Heart left ventricle (tissue), 16 donors: Measurements from ENCODE around the gene PWP1. TPM values are rescaled to one million over a fixed set of nuclear protein-coding genes. Genes with fewer than 3 reads are reported as not detected.

Experiments
- ATAC-seq, 4 donors: fragments of 200-7000 bp; cut with Tn5 transposase; one replicate each; pipeline ENCODE4 v1.9.1; 2020 to 2022; ENCODE audit warnings: moderate library complexity in 4 of 4, mild to moderate bottlenecking in 3 of 4, moderate number of reproducible peaks in 1 of 4
- DNase-seq, 5 donors: peaks; one replicate each; pipeline ENCODE4 v3.0.0-alpha.2; 2020
- H3K27ac ChIP-seq, 12 donors: fragments of 200-600 bp; sonication (generic) in 4 of 12; one replicate each; pipeline versions ENCODE4 v1.5.0 to v1.8.0; 2016 to 2022; ENCODE audit warnings: mild to moderate bottlenecking in 2 of 12
- H3K27me3 ChIP-seq, 9 donors: fragments of 200-600 bp; sonication (generic) in 2 of 9; one replicate each; pipeline versions ENCODE4 v1.5.1 to v1.8.0; 2016 to 2022; ENCODE audit warnings: mild to moderate bottlenecking in 3 of 9
- H3K36me3 ChIP-seq, 9 donors: fragments of 200-600 bp; sonication (generic) in 2 of 9; one replicate each; pipeline versions ENCODE4 v1.5.0 to v1.8.0; 2018 to 2022; ENCODE audit warnings: mild to moderate bottlenecking in 2 of 9
- H3K4me1 ChIP-seq, 12 donors: fragments of 200-600 bp; sonication (generic) in 4 of 12; one replicate each; pipeline versions ENCODE4 v1.5.0 to v1.8.0; 2016 to 2022; ENCODE audit warnings: mild to moderate bottlenecking in 3 of 12
- H3K4me3 ChIP-seq, 12 donors: fragments of 200-600 bp; sonication (generic) in 4 of 12; one replicate each; pipeline versions ENCODE4 v1.5.0 to v1.8.0; 2017 to 2022; ENCODE audit warnings: mild to moderate bottlenecking in 9 of 12, moderate library complexity in 4 of 12
- H3K9me3 ChIP-seq, 12 donors: fragments of 200-600 bp; sonication (generic) in 4 of 12; one replicate each; pipeline versions ENCODE4 v1.5.0 to v1.8.0; 2016 to 2022; ENCODE audit warnings: mild to moderate bottlenecking in 1 of 12
- POLR2A ChIP-seq, 2 donors: fragments of 450-650 bp; IDR thresholded peaks; one replicate each; pipeline ENCODE4 v1.6.1; 2017; ENCODE audit warnings: antibody characterized with exemption in 2 of 2, mild to moderate bottlenecking in 2 of 2, moderate library complexity in 2 of 2
- WGBS, 4 donors: extraction: QIAGEN DNeasy Blood & Tissue Kit in 2 of 4; methylation state at CpG; one replicate each; pipeline versions ENCODE4 v1.1.5 to v1.1.7; 2013 to 2018; 5-methylcytosine and 5-hydroxymethylcytosine counted together
- intact Hi-C, 10 donors: fragments of 100-400 bp; cut with DNase I; formaldehyde crosslinking; loops; one replicate each; pipeline versions ENCODE4 v1.11.1 to v1.14.2; 2022
- polyA plus RNA-seq, 2 donors: library from polyadenylated mRNA; stranded (reverse); fragments of 200-250 nt; gene quantifications; one replicate each; pipeline ENCODE4 v1.2.3, GENCODE V29; 2013
- total RNA-seq, 9 donors: library from RNA; depleted of rRNA in 2 of 9; stranded (reverse); fragments of >200 nt in 2 of 9; fragmentation: NEBNext Ultra II Directional in 3 of 9; extraction: Animal tissue kit (Norgen Biotek cat#: 25700) in 3 of 9; gene quantifications; one replicate each; pipeline versions ENCODE4 v1.1.0 to v1.2.4, GENCODE V29; 2016 to 2023
- TF ChIP-seq, protein P1 (sequence below), 12 donors: fragments of 200-600 bp; sonication (generic) in 4 of 12; IDR thresholded peaks; one replicate each; pipeline versions ENCODE4 v1.5.0 to v1.8.0; 2018 to 2022; ENCODE audit warnings: antibody characterized with exemption in 12 of 12, mild to moderate bottlenecking in 5 of 12
- donor health status: ischemic (EF 13 %, LVEDD 7.1; RV severe dilation, severe dysfunction).
- donor health status: healthy with polysubstance abuse.
- donor health status: DM: no; HTN: yes; CAD: no.
- donor health status: DM: no; HTN: no; CAD: no.
- donor health status: ischemic (EF 25% LVEDD 6.9; RV normal size, moderate dysfunction).
- donor health status: ischemic (EF 25% LVEDD 5.7; RV mildly dilated, moderate dysfunction).
- donor health status: healthy.
- donor health status: DM: yes; HTN: yes; CAD: no.
- donor health status: ischemic (EF 35%, LVEDD 5.7; RV mildly dilated, moderate dysfunction).
- donor health status: nonischemic (EF 11% LVEDD 7.7; RV severe dilation, severe dysfunction).
- donor health status: DM: yes; HTN: yes; CAD: no.
- donor health status: PGD.
- donor health status: ischemic (EF 29% LVEDD 5.4; RV normal size, mild dysfunction).
- donor health status: nonischemic (EF 23%, LVEDD 6.1; RV moderate dilation, normal function).

Gene PWP1
- total and polyA plus RNA-seq, 11 donors, result 7.6 to 49.7 (median 17.0) TPM

DNA sequence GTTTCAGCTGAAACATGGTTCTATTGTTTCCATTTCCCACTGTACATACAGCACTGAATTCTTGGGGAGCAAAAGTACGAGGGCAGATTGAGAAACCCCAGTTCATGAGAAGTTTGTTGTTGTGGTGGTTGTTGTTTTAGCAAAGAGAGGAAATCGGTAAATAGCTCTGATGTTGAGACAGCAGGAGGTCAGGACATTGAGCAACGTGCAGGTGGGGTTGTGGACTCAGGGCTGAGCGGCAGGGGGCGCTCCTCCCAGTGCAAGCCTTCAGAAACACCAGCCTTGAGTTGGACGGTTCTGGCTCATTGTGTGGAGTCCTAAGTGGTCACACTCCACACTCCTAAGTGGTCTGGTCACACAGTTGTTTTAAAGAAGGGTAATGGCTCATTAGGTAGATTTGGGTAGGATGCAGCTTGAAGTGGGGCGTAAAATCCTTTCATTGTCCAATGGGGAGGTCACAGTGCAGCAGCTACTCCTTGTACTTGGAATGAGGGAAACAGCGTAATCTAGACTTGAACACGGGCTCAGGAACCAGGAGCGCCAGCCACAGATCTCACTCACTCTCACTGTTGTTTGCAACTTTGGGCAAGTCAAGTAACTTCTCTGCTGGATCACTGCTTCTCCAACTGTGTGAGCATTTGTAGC is 14.5 kb upstream of the PWP1 start:
- ATAC-seq (no peak), DNase-seq (no peak)
- Histone ChIP-seq H3K36me3 (no peaks in the 10 kb centered on the region), H3K27ac (no peak overlapping the region), H3K4me1 (no peaks in the 10 kb centered on the region), H3K9me3 (no peaks in the 10 kb centered on the region), H3K27me3 (peaks cover 0 to 36% (median 6%) of the 10 kb centered on the region in 9 donors), H3K4me3 (no peak overlapping the region)
- WGBS, 4 donors, result 37 to 42% (median 40%) methylated on average over 10 of the region's 10 CpGs
- intact Hi-C loops, result loop anchor here in 1 of 10 donors (5.0 kb wide), 1 partner anchor 211 kb away; no protein-coding TSS in a partner anchor
- TF ChIP-seq POLR2A (IDR thresholded peaks at IDR 0.05), result no peak
- TF ChIP-seq, protein P1, sequence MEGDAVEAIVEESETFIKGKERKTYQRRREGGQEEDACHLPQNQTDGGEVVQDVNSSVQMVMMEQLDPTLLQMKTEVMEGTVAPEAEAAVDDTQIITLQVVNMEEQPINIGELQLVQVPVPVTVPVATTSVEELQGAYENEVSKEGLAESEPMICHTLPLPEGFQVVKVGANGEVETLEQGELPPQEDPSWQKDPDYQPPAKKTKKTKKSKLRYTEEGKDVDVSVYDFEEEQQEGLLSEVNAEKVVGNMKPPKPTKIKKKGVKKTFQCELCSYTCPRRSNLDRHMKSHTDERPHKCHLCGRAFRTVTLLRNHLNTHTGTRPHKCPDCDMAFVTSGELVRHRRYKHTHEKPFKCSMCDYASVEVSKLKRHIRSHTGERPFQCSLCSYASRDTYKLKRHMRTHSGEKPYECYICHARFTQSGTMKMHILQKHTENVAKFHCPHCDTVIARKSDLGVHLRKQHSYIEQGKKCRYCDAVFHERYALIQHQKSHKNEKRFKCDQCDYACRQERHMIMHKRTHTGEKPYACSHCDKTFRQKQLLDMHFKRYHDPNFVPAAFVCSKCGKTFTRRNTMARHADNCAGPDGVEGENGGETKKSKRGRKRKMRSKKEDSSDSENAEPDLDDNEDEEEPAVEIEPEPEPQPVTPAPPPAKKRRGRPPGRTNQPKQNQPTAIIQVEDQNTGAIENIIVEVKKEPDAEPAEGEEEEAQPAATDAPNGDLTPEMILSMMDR (IDR thresholded peaks at IDR 0.05), result peak; percentile 15 to 55 (median 44)

GRCh38 chr12:107677671-107678070 is 7.9 kb upstream of the PWP1 start:
- DNase-seq (no peak), ATAC-seq (no peak)
- intact Hi-C loops, result loop anchor here in 9 of 10 donors (2.0 to 5.0 kb wide), 5 partner anchors 205 to 825 kb away; no protein-coding TSS in a partner anchor
- no peaks in the 10 kb centered on the region for H3K36me3 ChIP-seq
- TF ChIP-seq, protein P1 (IDR thresholded peaks at IDR 0.05), result no peak
- no peak for TF ChIP-seq POLR2A (IDR thresholded peaks at IDR 0.05)
- H3K9me3 ChIP-seq, result no peaks in the 10 kb centered on the region
- peaks cover 0 to 29% (median 9%) of the 10 kb centered on the region in 9 donors for H3K27me3 ChIP-seq
- H3K4me1 ChIP-seq, result no peaks in the 10 kb centered on the region
- no peak overlapping the region for H3K27ac ChIP-seq
- no peak overlapping the region for H3K4me3 ChIP-seq
- WGBS, 4 donors, result 57 to 66% (median 61%) methylated on average over 6 of the region's 6 CpGs

DNA sequence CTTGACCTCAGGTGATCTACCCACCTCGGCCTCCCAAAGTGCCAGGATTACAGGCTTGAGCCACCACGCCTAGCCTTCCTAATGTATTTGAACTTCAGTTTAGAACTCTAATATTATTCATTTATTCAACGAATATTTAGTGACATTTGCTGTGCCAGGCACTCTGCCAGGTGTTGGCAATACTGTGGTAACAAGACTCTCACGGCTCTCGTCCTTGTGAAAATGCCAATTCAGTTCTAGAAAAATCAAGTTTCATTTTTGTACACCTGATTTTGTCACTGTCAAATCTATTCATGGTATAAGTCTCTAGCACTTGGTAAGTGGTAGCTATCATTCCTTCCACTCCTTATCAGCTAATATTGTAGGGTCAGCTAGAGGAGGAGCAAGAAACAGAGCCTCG is 6.3 kb upstream of the PWP1 start:
- Histone ChIP-seq H3K4me3 (no peak overlapping the region), H3K27me3 (peaks cover 0 to 29% (median 9%) of the 10 kb centered on the region in 9 donors), H3K4me1 (peaks cover 0 to under 1% (median 0%) of the 10 kb centered on the region in 12 donors), H3K27ac (no peak overlapping the region), H3K36me3 (no peaks in the 10 kb centered on the region), H3K9me3 (no peaks in the 10 kb centered on the region)
- intact Hi-C loops, result loop anchor here in 6 of 10 donors (5.0 kb wide), 4 partner anchors 203 to 823 kb away; no protein-coding TSS in a partner anchor
- WGBS, 4 donors, result 54 to 60% (median 57%) methylated on average over 6 of the region's 6 CpGs
- no peak for TF ChIP-seq POLR2A (IDR thresholded peaks at IDR 0.05)
- TF ChIP-seq, protein P1 (IDR thresholded peaks at IDR 0.05), result no peak
- no peak for DNase-seq
- ATAC-seq, result no peak

DNA sequence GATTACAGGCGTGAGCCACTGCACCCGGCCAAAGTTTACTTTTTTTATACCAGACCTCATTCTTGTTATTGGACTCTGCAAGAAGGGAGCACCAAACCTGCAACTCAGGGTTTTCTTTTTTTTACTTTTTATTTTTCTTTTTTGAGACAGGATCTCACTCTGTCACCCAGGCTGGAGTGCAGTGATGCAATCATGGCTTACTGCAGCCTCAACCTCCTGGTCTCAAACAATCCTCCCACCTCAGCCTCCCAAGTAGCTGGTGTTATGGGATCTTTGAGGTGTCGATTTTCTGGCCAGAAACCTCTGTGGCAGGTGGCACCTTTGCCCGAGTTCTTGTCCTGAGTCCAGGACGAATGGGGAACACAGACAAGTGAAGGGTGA is 4.2 kb upstream of the PWP1 start:
- H3K4me1 ChIP-seq, result peaks cover 0 to 14% (median 9%) of the 10 kb centered on the region in 12 donors
- H3K9me3 ChIP-seq, result no peaks in the 10 kb centered on the region
- H3K4me3 ChIP-seq, result no peak overlapping the region
- no peak for ATAC-seq
- DNase-seq, result no peak
- peaks cover 0 to 28% (median 8%) of the 10 kb centered on the region in 9 donors for H3K27me3 ChIP-seq
- intact Hi-C loops, result loop anchor here in 3 of 10 donors (10.0 kb wide), 1 partner anchor 833 kb away; the partner anchor contains the start of gene FICD (in 3 of the 3)
- H3K27ac ChIP-seq, result no peak overlapping the region
- H3K36me3 ChIP-seq, result no peaks in the 10 kb centered on the region
- WGBS, 4 donors, result 75 to 86% (median 82%) methylated on average over 5 of the region's 5 CpGs
- TF ChIP-seq, protein P1 (IDR thresholded peaks at IDR 0.05), result no peak
